ENCODE data around the gene LRRK2. TPM values are rescaled to one million over a fixed set of nuclear protein-coding genes. Genes with fewer than 3 reads are reported as not detected.

The LRRK2 gene
- total RNA-seq: under 1 TPM; 0.16 to 0.21 (median 0.20) TPM

GRCh38 chr12:40224439-40225291 lies at the start of gene LRRK2:
LRRK2 (plus strand) TSS chr12:40224997; CDS start chr12:40225132, 135 bp downstream.
- DNase-seq (peak; percentile 29), ATAC-seq (peak; percentile 77 to 79)
- Mint-ChIP-seq H3K27me3 (ENCODE audit: low read depth) (peaks cover 32% of the 10 kb centered on the region), H3K9me3 (no peaks in the 10 kb centered on the region), H3K4me1 (ENCODE audit: low read depth) (peaks cover 15% of the 10 kb centered on the region), H3K4me3 (peak within 1 kb of the TSS; percentile 52), H3K36me3 (ENCODE audit: insufficient read depth) (no peaks in the 10 kb centered on the region)

DNA sequence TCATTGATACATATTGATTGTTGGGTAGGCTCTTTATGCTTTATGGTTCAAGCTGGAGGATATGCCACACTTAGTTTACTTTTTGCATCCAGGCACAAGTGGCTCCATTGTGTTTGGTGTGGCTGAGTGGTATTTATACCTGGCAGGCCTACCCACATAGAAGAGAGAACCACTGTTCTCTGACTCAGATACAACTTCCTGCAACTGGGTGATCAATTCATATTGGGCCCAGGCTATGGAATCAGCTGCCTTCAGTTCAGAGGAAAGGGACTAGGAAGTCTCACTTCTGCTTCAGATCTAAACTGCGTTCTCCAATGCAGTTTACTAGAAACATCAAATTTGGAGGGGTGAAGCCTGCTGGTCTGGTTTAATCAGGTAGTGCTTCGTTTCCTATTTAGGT lies 49.8 kb upstream of the LRRK2 start:
- ATAC-seq (no peak), DNase-seq (no peak)
- Mint-ChIP-seq H3K36me3 (ENCODE audit: insufficient read depth) (no peaks in the 10 kb centered on the region), H3K4me3 (no peak overlapping the region), H3K9me3 (no peaks in the 10 kb centered on the region), H3K27me3 (ENCODE audit: low read depth) (peaks cover 3% of the 10 kb centered on the region), H3K4me1 (ENCODE audit: low read depth) (no peaks in the 10 kb centered on the region)

DNA sequence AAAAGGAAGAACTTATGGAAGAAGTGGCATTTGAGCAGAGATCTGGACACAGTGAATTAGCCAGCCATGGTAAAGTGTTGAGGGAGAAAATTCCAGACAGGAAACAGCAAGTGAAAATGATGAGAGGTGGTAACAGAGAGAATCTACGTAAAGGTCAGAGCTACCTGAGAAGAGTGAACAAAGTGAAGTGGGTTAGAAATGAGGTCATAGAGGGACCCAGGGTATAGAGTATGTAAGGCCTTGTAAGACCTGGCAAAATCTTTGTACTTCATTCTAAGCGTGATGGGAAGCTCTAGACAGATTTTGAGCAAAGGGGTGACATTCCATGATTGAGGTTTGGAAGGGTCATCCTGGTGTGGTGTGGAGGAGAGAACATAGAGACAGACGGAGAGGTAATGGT lies 49.3 kb upstream of the LRRK2 start:
- Mint-ChIP-seq H3K27me3 (ENCODE audit: low read depth) (peaks cover 3% of the 10 kb centered on the region), H3K36me3 (ENCODE audit: insufficient read depth) (no peaks in the 10 kb centered on the region), H3K4me3 (no peak overlapping the region), H3K9me3 (no peaks in the 10 kb centered on the region), H3K4me1 (ENCODE audit: low read depth) (no peaks in the 10 kb centered on the region)
- ATAC-seq: no peak
- no peak for DNase-seq

- ATAC-seq: no peak
- Mint-ChIP-seq H3K36me3 (ENCODE audit: insufficient read depth) (no peaks in the 10 kb centered on the region), H3K4me3 (no peak overlapping the region), H3K9me3 (no peaks in the 10 kb centered on the region), H3K27me3 (ENCODE audit: low read depth) (no peaks in the 10 kb centered on the region), H3K4me1 (ENCODE audit: low read depth) (peaks cover 9% of the 10 kb centered on the region)
- DNase-seq: no peak
Measured at GRCh38 chr12:40178701-40179100, 46.1 kb upstream of the LRRK2 start.

DNA sequence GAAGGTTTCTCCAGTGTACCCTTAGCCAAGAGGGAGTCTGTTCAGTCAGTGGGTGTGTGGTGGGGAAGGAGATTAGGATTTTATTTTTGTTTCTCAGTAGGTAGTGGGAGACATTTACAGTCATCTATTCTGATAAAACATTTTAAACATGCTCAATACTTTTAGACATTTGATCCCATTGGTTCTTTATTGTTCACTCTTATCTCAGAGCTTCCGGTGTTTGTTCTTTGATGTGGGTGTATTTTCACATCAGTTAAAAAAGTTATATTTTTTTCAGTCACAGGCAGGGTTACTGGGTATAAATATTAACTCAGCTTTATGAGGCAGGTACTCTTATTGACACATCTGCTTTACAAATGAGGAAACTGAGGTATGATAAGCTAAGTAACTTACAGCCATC lies 43.3 kb upstream of the LRRK2 start:
- DNase-seq: no peak
- Mint-ChIP-seq H3K9me3 (no peaks in the 10 kb centered on the region), H3K36me3 (ENCODE audit: insufficient read depth) (no peaks in the 10 kb centered on the region), H3K27me3 (ENCODE audit: low read depth) (no peaks in the 10 kb centered on the region), H3K4me1 (ENCODE audit: low read depth) (peaks cover 9% of the 10 kb centered on the region), H3K4me3 (no peak overlapping the region)
- ATAC-seq: no peak

GRCh38 chr12:40183715-40184114 lies 41.1 kb upstream of the LRRK2 start:
- ATAC-seq (no peak), DNase-seq (no peak)
- no peaks in the 10 kb centered on the region for H3K36me3 Mint-ChIP-seq (ENCODE audit: insufficient read depth)
- peaks cover 3% of the 10 kb centered on the region for H3K9me3 Mint-ChIP-seq
- H3K4me3 Mint-ChIP-seq: no peak overlapping the region
- peaks cover 9% of the 10 kb centered on the region for H3K4me1 Mint-ChIP-seq (ENCODE audit: low read depth)
- no peaks in the 10 kb centered on the region for H3K27me3 Mint-ChIP-seq (ENCODE audit: low read depth)

GRCh38 chr12:40184493-40185302 lies 40.1 kb upstream of the LRRK2 start:
- H3K27me3 Mint-ChIP-seq (ENCODE audit: low read depth): no peaks in the 10 kb centered on the region
- H3K9me3 Mint-ChIP-seq: peaks cover 3% of the 10 kb centered on the region
- no peak for DNase-seq
- H3K36me3 Mint-ChIP-seq (ENCODE audit: insufficient read depth): no peaks in the 10 kb centered on the region
- no peak for ATAC-seq
- no peak overlapping the region for H3K4me3 Mint-ChIP-seq
- peaks cover 9% of the 10 kb centered on the region for H3K4me1 Mint-ChIP-seq (ENCODE audit: low read depth)

DNA sequence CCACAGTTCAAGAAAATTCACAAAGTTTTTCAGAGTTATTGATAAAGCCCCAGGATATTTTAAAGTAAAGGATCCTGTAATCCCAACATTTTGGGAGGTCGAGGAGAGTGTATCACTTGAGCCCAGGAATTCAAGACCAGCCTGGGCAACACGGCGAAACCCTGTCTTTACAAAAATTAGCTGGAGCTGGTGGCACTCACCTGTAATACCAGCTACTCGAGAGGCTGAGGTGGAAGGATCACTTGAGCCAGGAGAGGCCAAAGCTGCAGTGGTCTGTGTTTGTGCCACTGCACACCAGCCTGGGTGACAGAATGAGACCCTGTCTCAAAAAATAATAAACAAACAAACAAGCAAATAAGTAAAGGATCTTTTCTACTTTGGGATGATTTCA lies 39.5 kb upstream of the LRRK2 start:
- no peaks in the 10 kb centered on the region for H3K36me3 Mint-ChIP-seq (ENCODE audit: insufficient read depth)

DNA sequence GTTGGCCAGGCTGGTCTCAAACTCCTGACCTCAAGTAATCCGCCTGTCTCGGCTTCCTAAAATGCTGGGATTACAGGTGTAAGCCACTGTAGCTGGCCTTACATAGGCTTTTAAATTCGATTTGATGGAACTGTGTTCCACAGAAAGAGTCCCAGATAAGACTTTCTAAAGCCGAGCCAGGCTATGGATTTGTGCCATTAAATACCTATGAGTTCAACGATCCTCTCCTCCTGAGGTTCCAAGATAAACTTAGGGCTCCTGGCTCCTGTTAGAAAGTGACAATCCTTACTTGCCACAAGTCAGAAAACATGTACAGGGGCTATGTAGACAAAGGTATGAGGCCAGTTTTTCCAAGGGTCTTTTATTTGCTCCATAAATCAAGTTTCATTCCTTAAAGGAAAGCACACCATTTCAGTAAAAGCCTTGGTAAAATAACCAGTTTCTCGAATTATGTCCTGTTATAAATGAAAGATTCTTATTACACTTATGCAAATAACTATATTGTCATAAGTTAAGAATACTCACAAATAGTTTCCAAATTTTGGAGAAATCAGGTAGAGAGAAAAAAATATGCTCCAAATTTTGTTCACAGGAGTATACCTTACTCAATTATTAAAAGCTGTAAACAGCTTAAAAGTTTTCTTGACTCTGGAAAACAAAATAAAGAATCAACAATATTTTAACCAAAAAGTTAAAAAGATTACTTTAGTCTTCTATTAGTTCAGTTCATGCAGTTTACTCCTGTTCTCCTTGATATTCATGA lies 36.1 kb upstream of the LRRK2 start:
- no peak overlapping the region for H3K4me3 Mint-ChIP-seq
- no peaks in the 10 kb centered on the region for H3K36me3 Mint-ChIP-seq (ENCODE audit: insufficient read depth)
- H3K9me3 Mint-ChIP-seq: peaks cover 6% of the 10 kb centered on the region
- no peaks in the 10 kb centered on the region for H3K27me3 Mint-ChIP-seq (ENCODE audit: low read depth)
- H3K4me1 Mint-ChIP-seq (ENCODE audit: low read depth): peaks cover 11% of the 10 kb centered on the region
- ATAC-seq: no peak
- no peak for DNase-seq

More for the DNA sequence above, 39.5 kb upstream of the LRRK2 start:
- H3K4me1 Mint-ChIP-seq (ENCODE audit: low read depth): peaks cover 9% of the 10 kb centered on the region
- H3K27me3 Mint-ChIP-seq (ENCODE audit: low read depth): no peaks in the 10 kb centered on the region
- peaks cover 6% of the 10 kb centered on the region for H3K9me3 Mint-ChIP-seq
- DNase-seq: no peak
- ATAC-seq: no peak
- H3K4me3 Mint-ChIP-seq: no peak overlapping the region

DNA sequence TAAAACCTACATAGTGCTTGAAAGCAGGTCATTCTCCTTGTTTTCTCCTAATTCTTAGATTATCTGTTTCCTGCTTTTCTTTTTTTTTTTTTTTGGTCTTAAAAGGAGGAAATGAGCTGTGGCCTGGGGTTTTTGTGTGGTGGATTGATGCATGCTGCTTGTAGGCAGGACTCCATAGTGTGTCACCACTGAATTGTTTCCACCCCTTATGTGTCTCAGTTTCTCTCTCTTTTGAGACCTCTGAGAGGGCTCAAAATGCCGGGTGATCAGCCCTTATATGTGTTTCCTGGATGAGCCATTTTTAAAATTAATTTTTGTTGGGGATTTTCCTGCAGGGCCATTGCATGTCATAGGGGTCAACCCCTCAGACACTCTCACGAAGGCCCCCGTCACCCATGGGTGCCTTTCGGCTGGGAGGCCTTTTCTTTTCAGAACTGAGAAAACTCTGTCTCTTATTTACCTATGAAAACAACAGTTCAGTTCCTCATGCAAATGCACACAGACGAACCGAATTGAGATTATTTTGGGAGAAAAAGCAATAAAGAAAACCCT lies 32.0 kb upstream of the LRRK2 start:
- ATAC-seq: peak; percentile 34 to 69
- no peak for DNase-seq
- H3K27me3 Mint-ChIP-seq (ENCODE audit: low read depth): no peaks in the 10 kb centered on the region
- peaks cover 11% of the 10 kb centered on the region for H3K4me1 Mint-ChIP-seq (ENCODE audit: low read depth)
- H3K36me3 Mint-ChIP-seq (ENCODE audit: insufficient read depth): no peaks in the 10 kb centered on the region
- H3K9me3 Mint-ChIP-seq: peaks cover 6% of the 10 kb centered on the region
- no peak overlapping the region for H3K4me3 Mint-ChIP-seq

GRCh38 chr12:40194846-40195245 lies 30.0 kb upstream of the LRRK2 start:
- no peak for ATAC-seq

GRCh38 chr12:40197590-40197989 lies 27.2 kb upstream of the LRRK2 start:
- H3K4me3 Mint-ChIP-seq: no peak overlapping the region
- H3K36me3 Mint-ChIP-seq (ENCODE audit: insufficient read depth): no peaks in the 10 kb centered on the region
- no peaks in the 10 kb centered on the region for H3K27me3 Mint-ChIP-seq (ENCODE audit: low read depth)
- no peak for ATAC-seq
- DNase-seq: no peak
- peaks cover 8% of the 10 kb centered on the region for H3K4me1 Mint-ChIP-seq (ENCODE audit: low read depth)
- no peaks in the 10 kb centered on the region for H3K9me3 Mint-ChIP-seq

More at GRCh38 chr12:40194846-40195245, 30.0 kb upstream of the LRRK2 start:
- H3K27me3 Mint-ChIP-seq (ENCODE audit: low read depth): no peaks in the 10 kb centered on the region
- H3K4me1 Mint-ChIP-seq (ENCODE audit: low read depth): peaks cover 11% of the 10 kb centered on the region
- H3K4me3 Mint-ChIP-seq: no peak overlapping the region
- no peak for DNase-seq
- no peaks in the 10 kb centered on the region for H3K36me3 Mint-ChIP-seq (ENCODE audit: insufficient read depth)
- peaks cover 3% of the 10 kb centered on the region for H3K9me3 Mint-ChIP-seq

GRCh38 chr12:40198601-40199000 lies 26.2 kb upstream of the LRRK2 start:
- Mint-ChIP-seq H3K36me3 (ENCODE audit: insufficient read depth) (no peaks in the 10 kb centered on the region), H3K9me3 (no peaks in the 10 kb centered on the region), H3K4me3 (no peak overlapping the region), H3K4me1 (ENCODE audit: low read depth) (no peaks in the 10 kb centered on the region), H3K27me3 (ENCODE audit: low read depth) (no peaks in the 10 kb centered on the region)
- ATAC-seq: no peak
- DNase-seq: no peak

Measured in activated T-cell treated with anti-CD3 and anti-CD28 coated beads, Interleukin-2, amount 50 U/mL, for 4 hours (primary cell).